VCaP (cell line): ENCODE results near the gene CAPS2.

Experiments used
- H3K27ac ChIP-seq: fragments of 450-650 bp; 2 replicates; pipeline ENCODE4 v1.5.1; 2017
- TF ChIP-seq, protein P1 (sequence below): fragments of 450-650 bp; conservative IDR thresholded peaks from 2 replicates; pipeline ENCODE4 v1.5.1; 2017; ENCODE audit warnings: mild to moderate bottlenecking, moderate library complexity

The CAPS2 gene

DNA sequence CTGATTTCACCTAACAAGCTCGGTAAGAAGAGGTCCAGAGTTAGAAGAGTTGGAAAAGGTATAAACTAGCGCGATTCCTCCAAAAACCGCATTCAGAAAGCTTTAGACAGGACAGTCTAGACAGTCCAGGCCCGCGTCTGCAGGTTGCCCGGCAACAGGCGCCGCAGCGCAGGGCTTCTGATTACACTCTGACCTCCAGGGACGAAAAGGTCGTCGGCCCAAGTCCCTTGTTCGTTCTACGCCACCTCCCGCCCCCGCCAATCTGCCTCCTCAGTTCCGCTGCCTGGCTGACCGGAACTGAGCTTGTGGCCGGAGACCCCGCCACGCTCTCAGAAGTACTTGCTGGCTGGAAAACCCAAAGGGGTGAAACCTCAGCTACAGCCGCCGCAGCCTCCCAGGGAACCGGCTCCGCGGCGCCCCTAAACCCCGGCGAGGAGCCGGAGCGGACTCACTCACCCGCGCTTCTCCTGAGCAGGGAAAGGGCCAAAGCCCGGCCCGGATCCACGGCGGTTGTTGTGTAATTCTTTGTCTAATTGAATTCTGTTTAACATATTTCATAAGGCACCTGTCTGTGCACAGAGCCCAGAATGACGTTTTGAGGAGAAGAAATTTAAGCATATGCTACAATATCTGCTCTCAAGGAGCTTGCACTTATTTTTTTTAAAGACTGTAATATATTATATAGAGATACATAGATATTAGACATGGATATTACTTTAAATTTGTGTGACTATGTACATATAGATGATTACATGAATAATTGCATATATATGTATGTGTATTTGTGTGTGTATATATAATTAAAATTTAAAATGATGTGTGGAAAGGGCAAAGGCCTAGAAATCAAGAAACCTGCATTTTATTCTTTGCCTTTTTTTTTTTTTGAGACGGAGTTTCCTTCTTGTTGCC is at the start of gene CAPS2:
Gene CAPS2, minus strand, starts transcription at position 407 of the 909 bp plus-strand sequence. CDS start 3,826 bp downstream, outside the sequence.
- peak within 1 kb of the TSS; percentile 22; the same call in 1 of the 2 replicates for H3K27ac ChIP-seq
- TF ChIP-seq, protein P1, sequence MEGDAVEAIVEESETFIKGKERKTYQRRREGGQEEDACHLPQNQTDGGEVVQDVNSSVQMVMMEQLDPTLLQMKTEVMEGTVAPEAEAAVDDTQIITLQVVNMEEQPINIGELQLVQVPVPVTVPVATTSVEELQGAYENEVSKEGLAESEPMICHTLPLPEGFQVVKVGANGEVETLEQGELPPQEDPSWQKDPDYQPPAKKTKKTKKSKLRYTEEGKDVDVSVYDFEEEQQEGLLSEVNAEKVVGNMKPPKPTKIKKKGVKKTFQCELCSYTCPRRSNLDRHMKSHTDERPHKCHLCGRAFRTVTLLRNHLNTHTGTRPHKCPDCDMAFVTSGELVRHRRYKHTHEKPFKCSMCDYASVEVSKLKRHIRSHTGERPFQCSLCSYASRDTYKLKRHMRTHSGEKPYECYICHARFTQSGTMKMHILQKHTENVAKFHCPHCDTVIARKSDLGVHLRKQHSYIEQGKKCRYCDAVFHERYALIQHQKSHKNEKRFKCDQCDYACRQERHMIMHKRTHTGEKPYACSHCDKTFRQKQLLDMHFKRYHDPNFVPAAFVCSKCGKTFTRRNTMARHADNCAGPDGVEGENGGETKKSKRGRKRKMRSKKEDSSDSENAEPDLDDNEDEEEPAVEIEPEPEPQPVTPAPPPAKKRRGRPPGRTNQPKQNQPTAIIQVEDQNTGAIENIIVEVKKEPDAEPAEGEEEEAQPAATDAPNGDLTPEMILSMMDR: no peak

DNA sequence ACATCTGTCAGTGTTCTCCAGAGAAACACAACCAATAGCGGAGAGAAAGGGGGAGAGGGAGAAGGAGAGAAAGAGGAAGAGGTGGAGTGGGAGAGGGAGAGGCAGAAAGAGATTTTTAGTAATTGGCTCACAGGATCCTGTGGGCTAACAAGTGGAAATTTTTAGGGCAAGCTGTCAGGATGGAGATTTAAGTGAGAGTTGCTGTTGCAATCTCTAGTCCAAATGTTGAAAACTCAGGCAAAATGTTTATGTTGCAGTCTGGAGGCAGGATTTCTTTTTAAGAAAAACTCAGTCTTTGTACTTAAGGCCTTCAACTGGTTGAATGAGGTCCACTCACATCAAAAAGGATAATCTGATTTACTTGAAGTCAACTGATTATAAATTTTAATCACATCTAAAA is 48.2 kb upstream of the CAPS2 start:
- no peak overlapping the region for H3K27ac ChIP-seq

DNA sequence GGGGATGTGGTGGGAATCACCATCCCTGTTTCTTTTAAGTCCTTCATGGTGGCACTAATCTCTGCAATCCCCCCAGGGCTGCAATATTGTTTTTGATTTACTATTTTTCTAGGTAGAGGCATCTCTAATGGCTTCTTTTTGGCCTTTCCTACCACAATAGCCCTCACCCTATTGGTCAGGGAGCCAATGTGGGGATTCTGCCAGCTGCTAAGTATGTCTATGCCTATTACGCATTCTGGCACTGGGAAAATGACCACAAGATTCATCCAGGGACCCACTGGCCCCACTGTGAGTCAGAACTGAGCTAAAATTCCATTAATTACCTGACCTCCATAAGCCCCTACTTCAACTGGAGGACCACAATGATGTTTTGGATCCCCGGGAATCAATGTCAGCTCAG is 44.8 kb upstream of the CAPS2 start:
- H3K27ac ChIP-seq: no peak overlapping the region
- TF ChIP-seq, protein P1: no peak

More for the DNA sequence above, 48.2 kb upstream of the CAPS2 start:
- TF ChIP-seq, protein P1: no peak

DNA sequence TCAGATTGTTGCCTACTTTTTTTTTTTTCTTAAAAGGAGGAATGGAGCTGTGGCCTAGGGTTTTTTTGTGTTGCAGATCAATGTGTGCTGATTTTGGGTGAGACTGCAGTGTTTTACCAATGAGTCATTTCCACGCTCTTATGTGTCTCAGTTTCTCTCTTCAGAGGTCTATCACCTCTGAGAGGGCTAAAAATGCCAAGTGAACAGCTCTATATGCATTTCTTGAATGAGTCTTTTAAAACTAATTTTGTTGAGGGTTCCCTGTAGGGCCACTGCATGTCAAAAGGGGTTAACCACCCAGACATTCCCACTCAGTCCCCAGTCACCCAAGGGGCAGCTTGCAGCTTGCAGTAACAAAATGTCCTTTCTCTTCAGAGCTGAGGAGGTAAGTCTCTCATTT is 36.5 kb upstream of the CAPS2 start:
- TF ChIP-seq, protein P1: no peak
- no peak overlapping the region for H3K27ac ChIP-seq

DNA sequence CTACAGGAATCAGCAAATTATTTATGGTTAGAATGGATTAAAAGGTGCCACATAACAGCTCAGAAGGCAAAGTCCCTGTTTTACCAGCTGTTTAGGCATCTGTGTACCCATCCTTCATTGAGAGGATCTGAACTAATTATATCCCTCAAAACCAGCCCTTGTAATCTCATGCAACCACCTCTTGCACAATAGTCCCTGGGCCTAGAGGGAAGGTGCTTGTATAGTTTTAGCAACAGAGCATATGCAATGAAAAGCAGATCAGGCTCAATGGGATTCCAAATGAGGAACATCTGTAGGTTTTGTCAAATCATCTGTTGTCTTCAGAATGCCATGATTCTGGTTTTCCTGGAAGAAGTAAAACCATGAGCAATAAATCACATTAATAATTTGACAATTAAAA is 34.8 kb upstream of the CAPS2 start:
- TF ChIP-seq, protein P1: no peak
- H3K27ac ChIP-seq: no peak overlapping the region

DNA sequence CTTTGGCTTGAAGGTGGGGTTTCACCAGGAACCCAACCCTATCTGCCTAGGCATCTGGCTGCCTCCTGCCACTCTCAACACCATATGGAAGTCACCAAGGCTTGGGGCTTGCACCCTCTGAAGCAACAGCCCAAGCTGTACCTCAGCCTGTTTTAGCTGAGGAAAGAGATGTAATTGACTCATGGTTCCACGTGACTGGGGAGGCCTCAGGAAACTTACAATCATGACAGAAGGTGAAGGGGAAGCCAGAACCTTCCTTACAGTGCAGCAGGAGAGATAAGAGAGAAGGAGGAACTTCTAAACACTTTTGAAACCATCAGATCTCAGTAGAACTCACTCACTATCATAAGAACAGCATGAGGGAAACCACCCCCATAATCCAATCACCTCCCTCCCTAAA is 31.3 kb upstream of the CAPS2 start:
- TF ChIP-seq, protein P1: no peak
- H3K27ac ChIP-seq: no peak overlapping the region

DNA sequence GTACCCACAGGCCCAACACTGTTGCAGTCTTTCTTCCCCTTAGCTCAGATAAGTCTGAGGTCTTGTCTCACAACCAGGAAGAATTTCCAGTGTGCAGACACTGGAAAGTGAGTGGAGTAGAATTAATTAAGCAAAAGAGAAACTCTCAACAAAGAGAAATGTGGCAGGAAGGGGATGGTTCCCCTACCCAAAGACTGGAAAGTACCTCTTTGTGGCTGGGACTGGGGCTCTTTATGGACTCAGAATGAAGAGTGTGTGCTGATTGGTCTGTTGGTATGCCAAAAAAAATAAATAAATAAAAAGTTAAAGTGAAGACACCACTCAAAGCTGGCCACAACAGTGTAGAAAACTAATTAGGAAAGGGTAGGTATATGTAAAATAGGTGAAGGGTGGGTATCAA is 30.8 kb upstream of the CAPS2 start:
- no peak overlapping the region for H3K27ac ChIP-seq
- TF ChIP-seq, protein P1: no peak
